Ishikawa (cell line): ENCODE results near the gene PMAIP1.

ENCODE experiments used
- CEBPB ChIP-seq: IDR thresholded peaks from 2 replicates; pipeline ENCODE4 v1.6.1; 2012
- EGR1 ChIP-seq: IDR thresholded peaks from 2 replicates; pipeline ENCODE4 v1.6.1; 2012
- EP300 ChIP-seq: IDR thresholded peaks from 2 replicates; pipeline ENCODE4 v1.6.1; 2012; ENCODE audit warnings: borderline replicate concordance
- MAX ChIP-seq: IDR thresholded peaks from 2 replicates; pipeline ENCODE4 v1.6.1; 2012
- NFIC ChIP-seq: IDR thresholded peaks from 2 replicates; pipeline ENCODE4 v1.6.1; 2012
- YY1 ChIP-seq: IDR thresholded peaks from 2 replicates; pipeline ENCODE4 v1.6.1; 2012; ENCODE audit warnings: low read depth
- ZBTB7A ChIP-seq: IDR thresholded peaks from 2 replicates; pipeline ENCODE4 v1.6.1; 2012; ENCODE audit warnings: low read depth
- TF ChIP-seq, protein P1 (sequence below): IDR thresholded peaks from 2 replicates; pipeline ENCODE4 v1.6.1; 2012; ENCODE audit warnings: low read depth, mild to moderate bottlenecking

GRCh38 chr18:59908799-59909198 lies 9.0 kb downstream of the PMAIP1 start:
- no peak for TF ChIP-seq YY1
- TF ChIP-seq, protein P1, sequence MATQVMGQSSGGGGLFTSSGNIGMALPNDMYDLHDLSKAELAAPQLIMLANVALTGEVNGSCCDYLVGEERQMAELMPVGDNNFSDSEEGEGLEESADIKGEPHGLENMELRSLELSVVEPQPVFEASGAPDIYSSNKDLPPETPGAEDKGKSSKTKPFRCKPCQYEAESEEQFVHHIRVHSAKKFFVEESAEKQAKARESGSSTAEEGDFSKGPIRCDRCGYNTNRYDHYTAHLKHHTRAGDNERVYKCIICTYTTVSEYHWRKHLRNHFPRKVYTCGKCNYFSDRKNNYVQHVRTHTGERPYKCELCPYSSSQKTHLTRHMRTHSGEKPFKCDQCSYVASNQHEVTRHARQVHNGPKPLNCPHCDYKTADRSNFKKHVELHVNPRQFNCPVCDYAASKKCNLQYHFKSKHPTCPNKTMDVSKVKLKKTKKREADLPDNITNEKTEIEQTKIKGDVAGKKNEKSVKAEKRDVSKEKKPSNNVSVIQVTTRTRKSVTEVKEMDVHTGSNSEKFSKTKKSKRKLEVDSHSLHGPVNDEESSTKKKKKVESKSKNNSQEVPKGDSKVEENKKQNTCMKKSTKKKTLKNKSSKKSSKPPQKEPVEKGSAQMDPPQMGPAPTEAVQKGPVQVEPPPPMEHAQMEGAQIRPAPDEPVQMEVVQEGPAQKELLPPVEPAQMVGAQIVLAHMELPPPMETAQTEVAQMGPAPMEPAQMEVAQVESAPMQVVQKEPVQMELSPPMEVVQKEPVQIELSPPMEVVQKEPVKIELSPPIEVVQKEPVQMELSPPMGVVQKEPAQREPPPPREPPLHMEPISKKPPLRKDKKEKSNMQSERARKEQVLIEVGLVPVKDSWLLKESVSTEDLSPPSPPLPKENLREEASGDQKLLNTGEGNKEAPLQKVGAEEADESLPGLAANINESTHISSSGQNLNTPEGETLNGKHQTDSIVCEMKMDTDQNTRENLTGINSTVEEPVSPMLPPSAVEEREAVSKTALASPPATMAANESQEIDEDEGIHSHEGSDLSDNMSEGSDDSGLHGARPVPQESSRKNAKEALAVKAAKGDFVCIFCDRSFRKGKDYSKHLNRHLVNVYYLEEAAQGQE: no peak
- no peak for TF ChIP-seq ZBTB7A
- TF ChIP-seq CEBPB: no peak
- TF ChIP-seq MAX: no peak
- TF ChIP-seq EP300: no peak
- TF ChIP-seq NFIC: no peak
- no peak for TF ChIP-seq EGR1
